Breast epithelium (tissue), 3 donors: ENCODE results near the gene AGTPBP1.

Experiments
- POLR2A ChIP-seq: fragments of 450-650 bp; IDR thresholded peaks from one replicate; pipeline ENCODE4 v1.6.1; 2016; ENCODE audit warnings: antibody characterized with exemption, mild to moderate bottlenecking, moderate library complexity
- POLR2AphosphoS5 ChIP-seq, 3 donors: sonication (generic); formaldehyde crosslinking; IDR thresholded peaks; one replicate each; pipeline ENCODE4 v1.6.1; 2017; ENCODE audit warnings: antibody characterized with exemption in 3 of 3
- TF ChIP-seq, protein P1 (sequence below), 3 donors: fragments of 450-650 bp; IDR thresholded peaks; one replicate each; pipeline ENCODE4 v1.5.1; 2016 to 2017; ENCODE audit warnings: antibody characterized with exemption in 3 of 3, mild to moderate bottlenecking in 3 of 3, moderate library complexity in 3 of 3

DNA sequence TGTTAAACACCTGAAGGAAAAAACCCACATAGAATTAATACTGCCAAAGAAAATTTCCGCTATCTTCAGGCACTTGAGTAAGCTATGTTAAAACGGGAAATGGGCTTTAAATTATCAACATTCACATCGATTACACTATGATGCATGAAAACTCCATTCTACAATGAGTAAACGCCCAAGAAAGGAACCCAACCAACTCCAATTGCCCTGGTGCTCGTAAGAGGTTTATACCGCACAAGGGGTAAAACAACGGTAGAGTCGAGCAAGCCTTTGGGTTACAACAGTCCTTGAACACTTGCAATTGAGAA is 1.0 kb downstream of the AGTPBP1 start:
- TF ChIP-seq POLR2A (no peak), POLR2AphosphoS5 (IDR thresholded peaks at IDR 0.05) (no peak)
- TF ChIP-seq, protein P1, sequence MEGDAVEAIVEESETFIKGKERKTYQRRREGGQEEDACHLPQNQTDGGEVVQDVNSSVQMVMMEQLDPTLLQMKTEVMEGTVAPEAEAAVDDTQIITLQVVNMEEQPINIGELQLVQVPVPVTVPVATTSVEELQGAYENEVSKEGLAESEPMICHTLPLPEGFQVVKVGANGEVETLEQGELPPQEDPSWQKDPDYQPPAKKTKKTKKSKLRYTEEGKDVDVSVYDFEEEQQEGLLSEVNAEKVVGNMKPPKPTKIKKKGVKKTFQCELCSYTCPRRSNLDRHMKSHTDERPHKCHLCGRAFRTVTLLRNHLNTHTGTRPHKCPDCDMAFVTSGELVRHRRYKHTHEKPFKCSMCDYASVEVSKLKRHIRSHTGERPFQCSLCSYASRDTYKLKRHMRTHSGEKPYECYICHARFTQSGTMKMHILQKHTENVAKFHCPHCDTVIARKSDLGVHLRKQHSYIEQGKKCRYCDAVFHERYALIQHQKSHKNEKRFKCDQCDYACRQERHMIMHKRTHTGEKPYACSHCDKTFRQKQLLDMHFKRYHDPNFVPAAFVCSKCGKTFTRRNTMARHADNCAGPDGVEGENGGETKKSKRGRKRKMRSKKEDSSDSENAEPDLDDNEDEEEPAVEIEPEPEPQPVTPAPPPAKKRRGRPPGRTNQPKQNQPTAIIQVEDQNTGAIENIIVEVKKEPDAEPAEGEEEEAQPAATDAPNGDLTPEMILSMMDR (IDR thresholded peaks at IDR 0.05) = no peak
